Measurements from ENCODE around the gene GPR146.
"Not testable (repeated sequence)": the region's sequence is repeated elsewhere in the genome, so short reads cannot be mapped to it uniquely, and the experiment has no call there.

Gene GPR146

DNA sequence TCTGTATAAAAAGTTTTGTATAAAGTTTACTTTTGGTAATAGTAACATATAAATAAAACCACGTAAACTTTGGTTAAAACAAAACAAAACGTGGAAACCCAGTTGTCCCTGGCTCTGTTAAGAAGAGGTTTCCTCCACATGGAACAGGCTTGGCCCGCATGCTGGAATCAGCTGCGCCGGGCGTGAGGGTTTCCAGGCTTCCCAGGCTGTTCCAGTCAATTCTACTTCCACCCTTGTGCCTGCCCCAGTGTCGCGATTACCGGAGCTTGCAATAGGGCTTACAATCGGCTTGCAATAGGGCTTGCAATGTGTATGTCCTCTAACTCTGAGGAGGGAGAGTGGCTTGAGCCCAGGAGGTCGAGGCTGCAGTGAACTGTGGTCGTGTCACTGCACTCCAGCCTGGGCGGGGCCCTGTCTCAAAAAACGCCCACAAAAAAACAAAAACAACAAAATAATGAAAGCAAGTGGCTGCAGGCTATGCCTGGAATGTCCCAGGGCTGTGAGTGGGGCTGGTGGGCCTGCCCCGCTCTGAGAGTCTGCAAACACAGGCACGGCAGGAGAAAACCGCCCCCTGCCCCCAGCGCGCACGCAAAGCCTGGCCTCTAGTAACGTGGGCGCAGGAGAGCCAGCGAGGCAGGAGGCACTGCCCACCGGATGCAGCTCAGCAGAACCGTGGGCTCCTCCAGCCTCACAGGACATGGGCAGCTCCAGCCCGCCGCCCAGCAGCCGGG, 45.0 kb upstream of the GPR146 start:
- H3K4me3 ChIP-seq (replicated peaks in 1 of 2; ENCODE audit: low read depth in 2 of 2, low read length in 2 of 2): no peak overlapping the region
- no peak for DNase-seq (ENCODE audit: low read depth in 2 of 2)
- TF ChIP-seq, protein P1, sequence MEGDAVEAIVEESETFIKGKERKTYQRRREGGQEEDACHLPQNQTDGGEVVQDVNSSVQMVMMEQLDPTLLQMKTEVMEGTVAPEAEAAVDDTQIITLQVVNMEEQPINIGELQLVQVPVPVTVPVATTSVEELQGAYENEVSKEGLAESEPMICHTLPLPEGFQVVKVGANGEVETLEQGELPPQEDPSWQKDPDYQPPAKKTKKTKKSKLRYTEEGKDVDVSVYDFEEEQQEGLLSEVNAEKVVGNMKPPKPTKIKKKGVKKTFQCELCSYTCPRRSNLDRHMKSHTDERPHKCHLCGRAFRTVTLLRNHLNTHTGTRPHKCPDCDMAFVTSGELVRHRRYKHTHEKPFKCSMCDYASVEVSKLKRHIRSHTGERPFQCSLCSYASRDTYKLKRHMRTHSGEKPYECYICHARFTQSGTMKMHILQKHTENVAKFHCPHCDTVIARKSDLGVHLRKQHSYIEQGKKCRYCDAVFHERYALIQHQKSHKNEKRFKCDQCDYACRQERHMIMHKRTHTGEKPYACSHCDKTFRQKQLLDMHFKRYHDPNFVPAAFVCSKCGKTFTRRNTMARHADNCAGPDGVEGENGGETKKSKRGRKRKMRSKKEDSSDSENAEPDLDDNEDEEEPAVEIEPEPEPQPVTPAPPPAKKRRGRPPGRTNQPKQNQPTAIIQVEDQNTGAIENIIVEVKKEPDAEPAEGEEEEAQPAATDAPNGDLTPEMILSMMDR (IDR thresholded peaks at IDR 0.05; ENCODE audit: low read depth, low read length): no peak

DNA sequence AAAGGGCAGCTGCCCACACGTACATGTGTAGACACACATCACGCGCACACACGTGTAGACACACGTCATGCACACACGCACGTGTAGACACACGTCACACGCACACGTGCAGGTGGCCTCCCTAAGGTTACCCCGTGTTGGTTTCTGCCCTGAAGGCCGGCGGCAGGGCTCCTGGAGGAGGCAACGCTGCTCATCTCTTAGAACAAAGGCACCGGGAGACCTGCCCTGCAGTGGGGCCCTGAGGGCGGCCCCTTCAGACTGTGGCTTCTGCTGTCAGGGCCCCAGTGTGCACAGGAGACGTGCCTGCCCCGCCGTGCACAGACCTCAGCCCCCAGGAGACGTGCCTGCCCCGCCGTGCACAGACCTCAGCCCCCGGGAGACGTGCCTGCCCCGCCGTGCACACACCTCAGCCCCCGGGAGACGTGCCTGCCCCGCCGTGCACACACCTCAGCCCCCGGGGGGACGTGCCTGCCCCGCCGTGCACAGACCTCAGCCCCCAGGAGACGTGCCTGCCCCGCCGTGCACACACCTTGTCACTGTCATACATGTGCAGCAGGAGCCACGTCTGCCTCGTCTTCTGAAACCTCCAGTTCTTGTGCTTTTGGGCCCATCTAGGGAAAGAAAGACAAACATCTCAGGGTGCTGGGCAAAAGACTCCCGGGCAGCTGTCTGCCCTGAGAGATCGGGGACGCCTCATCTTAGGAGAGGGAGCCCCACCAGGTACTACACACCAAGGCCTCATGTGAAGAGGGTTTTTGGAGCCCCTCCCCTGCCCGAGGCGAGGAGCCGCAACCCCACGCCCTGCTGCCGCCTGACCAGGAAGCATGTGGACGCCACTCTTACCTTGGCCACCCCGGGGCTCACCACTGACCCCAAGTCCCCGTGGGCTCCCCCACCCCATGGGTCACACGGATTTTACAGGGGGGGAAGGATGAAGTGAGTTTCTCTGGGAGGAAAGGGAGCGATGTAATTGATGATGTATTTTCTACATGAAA, 44.1 kb upstream of the GPR146 start:
- H3K4me3 ChIP-seq (replicated peaks in 1 of 2; ENCODE audit: low read depth in 2 of 2, low read length in 2 of 2): no peak overlapping the region
- no peak for DNase-seq (ENCODE audit: low read depth in 2 of 2)
- TF ChIP-seq, protein P1 (IDR thresholded peaks at IDR 0.05; ENCODE audit: low read depth, low read length): no peak

DNA sequence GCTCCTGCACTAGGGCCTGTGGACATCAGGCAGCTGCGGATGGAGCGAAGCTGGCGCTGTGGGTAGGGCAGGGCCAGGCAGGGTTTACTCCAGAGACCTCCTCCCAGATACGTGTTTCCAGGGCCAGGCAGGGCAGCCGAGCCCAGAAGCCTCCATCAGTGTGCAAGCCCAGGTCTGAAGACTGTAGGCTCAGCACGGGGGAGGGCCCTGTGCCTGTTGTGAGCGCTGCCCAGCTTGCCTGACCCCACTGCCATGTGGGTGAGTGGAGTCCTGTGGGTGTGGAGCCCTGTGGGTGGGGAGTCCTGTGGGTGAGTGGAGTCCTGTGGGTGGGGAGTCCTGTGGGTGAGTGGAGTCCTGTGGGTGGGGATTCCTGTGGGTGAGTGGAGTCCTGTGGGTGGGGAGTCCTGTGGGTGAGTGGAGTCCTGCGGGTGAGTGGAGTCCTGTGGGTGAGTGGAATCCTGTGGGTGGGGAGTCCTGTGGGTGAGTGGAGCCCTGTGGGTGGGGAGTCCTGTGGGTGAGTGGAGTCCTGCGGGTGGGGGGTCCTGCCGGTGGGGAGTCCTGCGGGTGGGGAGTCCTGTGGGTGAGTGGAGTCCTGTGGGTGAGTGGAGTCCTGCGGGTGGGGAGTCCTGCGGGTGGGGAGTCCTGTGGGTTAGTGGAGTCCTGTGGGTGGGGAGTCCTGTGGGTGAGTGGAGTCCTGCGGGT, 43.1 kb upstream of the GPR146 start:
- H3K4me3 ChIP-seq (replicated peaks in 1 of 2; ENCODE audit: low read depth in 2 of 2, low read length in 2 of 2); DNase-seq (ENCODE audit: low read depth in 2 of 2): not testable (repeated sequence)

DNA sequence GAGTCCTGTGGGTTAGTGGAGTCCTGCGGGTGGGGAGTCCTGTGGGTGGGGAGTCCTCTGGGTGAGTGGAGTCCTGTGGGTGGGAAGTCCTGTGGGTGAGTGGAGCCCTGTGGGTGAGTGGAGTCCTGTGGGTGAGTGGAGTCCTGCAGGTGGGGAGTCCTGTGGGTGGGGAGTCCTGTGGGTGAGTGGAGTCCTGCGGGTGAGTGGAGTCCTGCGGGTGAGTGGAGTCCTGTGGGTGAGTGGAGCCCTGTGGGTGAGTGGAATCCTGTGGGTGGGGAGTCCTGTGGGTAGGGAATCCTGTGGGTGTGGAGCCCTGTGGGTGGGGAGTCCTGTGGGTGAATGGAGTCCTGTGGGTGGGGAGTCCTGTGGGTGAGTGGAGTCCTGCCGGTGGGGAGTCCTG, 42.3 kb upstream of the GPR146 start:
- not testable (repeated sequence) for H3K4me3 ChIP-seq (replicated peaks in 1 of 2; ENCODE audit: low read depth in 2 of 2, low read length in 2 of 2); DNase-seq (ENCODE audit: low read depth in 2 of 2)

DNA sequence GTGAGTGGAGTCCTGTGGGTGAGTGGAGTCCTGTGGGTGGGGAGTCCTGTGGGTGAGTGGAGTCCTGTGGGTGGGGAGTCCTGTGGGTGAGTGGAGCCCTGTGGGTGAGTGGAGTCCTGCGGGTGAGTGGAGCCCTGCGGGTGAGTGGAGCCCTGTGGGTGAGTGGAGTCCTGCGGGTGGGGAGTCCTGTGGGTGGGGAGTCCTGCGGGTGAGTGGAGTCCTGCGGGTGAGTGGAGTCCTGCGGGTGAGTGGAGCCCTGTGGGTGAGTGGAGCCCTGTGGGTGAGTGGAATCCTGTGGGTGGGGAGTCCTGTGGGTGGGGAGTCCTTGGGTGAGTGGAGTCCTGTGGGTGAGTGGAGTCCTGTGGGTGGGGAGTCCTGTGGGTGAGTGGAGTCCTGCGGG, 41.9 kb upstream of the GPR146 start:
- H3K4me3 ChIP-seq (replicated peaks in 1 of 2; ENCODE audit: low read depth in 2 of 2, low read length in 2 of 2); DNase-seq (ENCODE audit: low read depth in 2 of 2): not testable (repeated sequence)

DNA sequence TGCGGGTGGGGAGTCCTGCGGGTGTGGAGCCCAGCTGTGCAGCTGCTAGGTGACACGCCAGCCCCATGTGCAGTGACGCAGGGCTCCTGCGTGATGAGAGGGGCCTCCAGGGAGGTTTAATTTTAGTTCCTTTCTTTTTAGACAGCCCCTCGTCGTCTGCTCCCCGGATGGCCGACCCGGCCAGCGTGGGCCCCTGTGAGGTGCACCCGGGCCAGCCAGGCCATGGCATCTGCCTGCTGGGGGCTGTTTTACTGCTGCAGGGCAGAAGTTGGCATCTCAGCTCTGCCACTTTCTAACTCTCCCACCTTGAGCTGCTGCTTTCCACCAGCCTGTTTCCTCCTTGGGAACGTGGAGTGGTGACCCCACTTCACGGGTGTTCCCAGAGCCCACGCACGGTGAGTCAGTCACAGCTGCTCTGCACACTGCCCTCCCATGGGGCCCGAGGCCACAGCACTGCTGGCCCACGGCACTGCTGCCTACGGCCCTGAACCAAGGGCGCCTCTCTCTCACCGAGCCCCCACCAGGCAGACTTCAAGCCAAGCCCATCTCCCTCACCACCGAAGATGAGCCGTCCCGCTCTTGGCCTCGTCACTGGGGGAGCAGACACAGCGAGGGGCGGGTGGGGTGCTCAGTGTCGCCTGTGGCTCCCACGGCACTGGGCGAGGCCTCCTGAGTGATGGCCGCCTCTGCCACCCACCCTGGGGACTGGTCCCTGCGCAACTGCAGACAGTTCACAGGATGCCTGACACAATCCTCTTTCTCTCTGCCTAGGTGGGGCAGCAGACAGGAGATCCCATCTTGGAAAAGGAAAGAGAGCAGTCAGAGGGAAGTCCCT, 40.1 kb upstream of the GPR146 start:
- DNase-seq (ENCODE audit: low read depth in 2 of 2): no peak
- no peak overlapping the region for H3K4me3 ChIP-seq (replicated peaks in 1 of 2; ENCODE audit: low read depth in 2 of 2, low read length in 2 of 2)
- TF ChIP-seq, protein P1 (IDR thresholded peaks at IDR 0.05; ENCODE audit: low read depth, low read length): no peak

DNA sequence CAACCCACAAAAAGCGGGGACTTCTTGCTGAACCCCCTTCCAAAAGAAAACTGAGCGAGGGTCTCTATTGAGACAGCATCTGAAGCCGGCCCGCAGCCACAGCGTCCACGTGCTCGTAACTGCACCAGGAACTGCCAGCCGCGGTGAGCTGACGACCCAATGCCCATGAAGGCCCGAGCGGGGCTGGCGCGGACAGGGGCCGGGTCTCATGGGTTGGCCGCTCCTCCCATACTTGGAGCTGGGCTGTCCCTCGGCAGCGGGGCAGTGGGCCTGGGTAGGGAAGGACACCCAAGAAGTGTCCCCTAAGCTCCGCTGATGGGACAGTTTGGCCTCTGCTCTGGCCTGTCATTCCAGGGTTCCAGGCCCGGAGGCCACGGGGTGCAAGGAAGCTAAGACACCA, 39.0 kb upstream of the GPR146 start:
- no peak overlapping the region for H3K4me3 ChIP-seq (replicated peaks in 1 of 2; ENCODE audit: low read depth in 2 of 2, low read length in 2 of 2)
- TF ChIP-seq, protein P1 (IDR thresholded peaks at IDR 0.05; ENCODE audit: low read depth, low read length): no peak
- DNase-seq (ENCODE audit: low read depth in 2 of 2): no peak
